Measurements from ENCODE around the gene ITGAE.

The ITGAE gene

GRCh38 chr17:3777366-3778120 lies 23.4 kb downstream of the ITGAE start:
- Histone ChIP-seq H3K36me3 (ENCODE audit: control insufficient read depth in 2 of 2, insufficient read depth in 2 of 2, low read length in 2 of 2) (no peaks in the 10 kb centered on the region), H3K9me3 (ENCODE audit: control insufficient read depth in 2 of 2, low read length in 2 of 2) (no peaks in the 10 kb centered on the region), H3K27me3 (ENCODE audit: control insufficient read depth in 2 of 2, insufficient read depth in 2 of 2, low read length in 2 of 2) (no peaks in the 10 kb centered on the region), H3K9ac (ENCODE audit: low read depth in 1 of 2, low read length in 2 of 2) (no peak overlapping the region), H3K4me1 (ENCODE audit: control insufficient read depth in 2 of 2, insufficient read depth in 2 of 2, low read length in 2 of 2) (no peaks in the 10 kb centered on the region), H3K4me3 (ENCODE audit: low read length in 2 of 2) (no peak overlapping the region), H3K27ac (ENCODE audit: low read depth in 2 of 2, low read length in 2 of 2) (no peak overlapping the region)

GRCh38 chr17:3773966-3774365 lies 27.0 kb downstream of the ITGAE start:
- Histone ChIP-seq H3K9me3 (ENCODE audit: control insufficient read depth in 2 of 2, low read length in 2 of 2) (no peaks in the 10 kb centered on the region), H3K9ac (ENCODE audit: low read depth in 1 of 2, low read length in 2 of 2) (no peak overlapping the region), H3K27me3 (ENCODE audit: control insufficient read depth in 2 of 2, insufficient read depth in 2 of 2, low read length in 2 of 2) (no peaks in the 10 kb centered on the region), H3K4me3 (ENCODE audit: low read length in 2 of 2) (no peak overlapping the region), H3K27ac (ENCODE audit: low read depth in 2 of 2, low read length in 2 of 2) (no peak overlapping the region), H3K4me1 (ENCODE audit: control insufficient read depth in 2 of 2, insufficient read depth in 2 of 2, low read length in 2 of 2) (no peaks in the 10 kb centered on the region), H3K36me3 (ENCODE audit: control insufficient read depth in 2 of 2, insufficient read depth in 2 of 2, low read length in 2 of 2) (no peaks in the 10 kb centered on the region)

- H3K4me1 ChIP-seq (ENCODE audit: control insufficient read depth in 2 of 2, insufficient read depth in 2 of 2, low read length in 2 of 2): no peaks in the 10 kb centered on the region
- H3K36me3 ChIP-seq (ENCODE audit: control insufficient read depth in 2 of 2, insufficient read depth in 2 of 2, low read length in 2 of 2): no peaks in the 10 kb centered on the region
- no peak overlapping the region for H3K27ac ChIP-seq (ENCODE audit: low read depth in 2 of 2, low read length in 2 of 2)
- no peaks in the 10 kb centered on the region for H3K9me3 ChIP-seq (ENCODE audit: control insufficient read depth in 2 of 2, low read length in 2 of 2)
- no peak overlapping the region for H3K9ac ChIP-seq (ENCODE audit: low read depth in 1 of 2, low read length in 2 of 2)
- no peak overlapping the region for H3K4me3 ChIP-seq (ENCODE audit: low read length in 2 of 2)
- no peaks in the 10 kb centered on the region for H3K27me3 ChIP-seq (ENCODE audit: control insufficient read depth in 2 of 2, insufficient read depth in 2 of 2, low read length in 2 of 2)
These were observed 27.5 kb downstream of the ITGAE start for GRCh38 chr17:3773511-3773910.

GRCh38 chr17:3772764-3773163 lies 28.2 kb downstream of the ITGAE start:
- Histone ChIP-seq H3K4me3 (ENCODE audit: low read length in 2 of 2) (no peak overlapping the region), H3K9ac (ENCODE audit: low read depth in 1 of 2, low read length in 2 of 2) (no peak overlapping the region), H3K9me3 (ENCODE audit: control insufficient read depth in 2 of 2, low read length in 2 of 2) (no peaks in the 10 kb centered on the region), H3K27me3 (ENCODE audit: control insufficient read depth in 2 of 2, insufficient read depth in 2 of 2, low read length in 2 of 2) (no peaks in the 10 kb centered on the region), H3K36me3 (ENCODE audit: control insufficient read depth in 2 of 2, insufficient read depth in 2 of 2, low read length in 2 of 2) (no peaks in the 10 kb centered on the region), H3K27ac (ENCODE audit: low read depth in 2 of 2, low read length in 2 of 2) (no peak overlapping the region), H3K4me1 (ENCODE audit: control insufficient read depth in 2 of 2, insufficient read depth in 2 of 2, low read length in 2 of 2) (no peaks in the 10 kb centered on the region)

- H3K4me1 ChIP-seq (ENCODE audit: control insufficient read depth in 2 of 2, insufficient read depth in 2 of 2, low read length in 2 of 2): no peaks in the 10 kb centered on the region
- no peaks in the 10 kb centered on the region for H3K27me3 ChIP-seq (ENCODE audit: control insufficient read depth in 2 of 2, insufficient read depth in 2 of 2, low read length in 2 of 2)
- H3K9ac ChIP-seq (ENCODE audit: low read depth in 1 of 2, low read length in 2 of 2): no peak overlapping the region
- no peak overlapping the region for H3K27ac ChIP-seq (ENCODE audit: low read depth in 2 of 2, low read length in 2 of 2)
- H3K4me3 ChIP-seq (ENCODE audit: low read length in 2 of 2): no peak overlapping the region
- H3K36me3 ChIP-seq (ENCODE audit: control insufficient read depth in 2 of 2, insufficient read depth in 2 of 2, low read length in 2 of 2): no peaks in the 10 kb centered on the region
- H3K9me3 ChIP-seq (ENCODE audit: control insufficient read depth in 2 of 2, low read length in 2 of 2): no peaks in the 10 kb centered on the region
These were observed 29.8 kb downstream of the ITGAE start for GRCh38 chr17:3771140-3771539.

- Histone ChIP-seq H3K27ac (ENCODE audit: low read depth in 2 of 2, low read length in 2 of 2) (no peak overlapping the region), H3K4me3 (ENCODE audit: low read length in 2 of 2) (no peak overlapping the region), H3K4me1 (ENCODE audit: control insufficient read depth in 2 of 2, insufficient read depth in 2 of 2, low read length in 2 of 2) (no peaks in the 10 kb centered on the region), H3K36me3 (ENCODE audit: control insufficient read depth in 2 of 2, insufficient read depth in 2 of 2, low read length in 2 of 2) (no peaks in the 10 kb centered on the region), H3K27me3 (ENCODE audit: control insufficient read depth in 2 of 2, insufficient read depth in 2 of 2, low read length in 2 of 2) (no peaks in the 10 kb centered on the region), H3K9me3 (ENCODE audit: control insufficient read depth in 2 of 2, low read length in 2 of 2) (no peaks in the 10 kb centered on the region), H3K9ac (ENCODE audit: low read depth in 1 of 2, low read length in 2 of 2) (no peak overlapping the region)
These were observed 30.5 kb downstream of the ITGAE start for GRCh38 chr17:3770466-3770865.

GRCh38 chr17:3768769-3769168 lies 32.2 kb downstream of the ITGAE start:
- no peaks in the 10 kb centered on the region for H3K9me3 ChIP-seq (ENCODE audit: control insufficient read depth in 2 of 2, low read length in 2 of 2)
- H3K4me3 ChIP-seq (ENCODE audit: low read length in 2 of 2): no peak overlapping the region
- H3K4me1 ChIP-seq (ENCODE audit: control insufficient read depth in 2 of 2, insufficient read depth in 2 of 2, low read length in 2 of 2): no peaks in the 10 kb centered on the region
- no peaks in the 10 kb centered on the region for H3K36me3 ChIP-seq (ENCODE audit: control insufficient read depth in 2 of 2, insufficient read depth in 2 of 2, low read length in 2 of 2)
- no peak overlapping the region for H3K9ac ChIP-seq (ENCODE audit: low read depth in 1 of 2, low read length in 2 of 2)
- no peaks in the 10 kb centered on the region for H3K27me3 ChIP-seq (ENCODE audit: control insufficient read depth in 2 of 2, insufficient read depth in 2 of 2, low read length in 2 of 2)
- no peak overlapping the region for H3K27ac ChIP-seq (ENCODE audit: low read depth in 2 of 2, low read length in 2 of 2)

- Histone ChIP-seq H3K4me3 (ENCODE audit: low read length in 2 of 2) (no peak overlapping the region), H3K27ac (ENCODE audit: low read depth in 2 of 2, low read length in 2 of 2) (no peak overlapping the region)
These were observed 32.6 kb downstream of the ITGAE start for GRCh38 chr17:3768341-3768740.

GRCh38 chr17:3766779-3767178 lies 34.2 kb downstream of the ITGAE start:
- H3K27ac ChIP-seq (ENCODE audit: low read depth in 2 of 2, low read length in 2 of 2): no peak overlapping the region
- H3K4me1 ChIP-seq (ENCODE audit: control insufficient read depth in 2 of 2, insufficient read depth in 2 of 2, low read length in 2 of 2): peaks cover 0 to 2% of the 10 kb centered on the region in 2 donors
- no peaks in the 10 kb centered on the region for H3K9me3 ChIP-seq (ENCODE audit: control insufficient read depth in 2 of 2, low read length in 2 of 2)
- no peak overlapping the region for H3K9ac ChIP-seq (ENCODE audit: low read depth in 1 of 2, low read length in 2 of 2)
- no peaks in the 10 kb centered on the region for H3K36me3 ChIP-seq (ENCODE audit: control insufficient read depth in 2 of 2, insufficient read depth in 2 of 2, low read length in 2 of 2)
- H3K4me3 ChIP-seq (ENCODE audit: low read length in 2 of 2): no peak overlapping the region
- H3K27me3 ChIP-seq (ENCODE audit: control insufficient read depth in 2 of 2, insufficient read depth in 2 of 2, low read length in 2 of 2): no peaks in the 10 kb centered on the region

More at GRCh38 chr17:3768341-3768740, 32.6 kb downstream of the ITGAE start:
- Histone ChIP-seq H3K27me3 (ENCODE audit: control insufficient read depth in 2 of 2, insufficient read depth in 2 of 2, low read length in 2 of 2) (no peaks in the 10 kb centered on the region), H3K9ac (ENCODE audit: low read depth in 1 of 2, low read length in 2 of 2) (no peak overlapping the region), H3K4me1 (ENCODE audit: control insufficient read depth in 2 of 2, insufficient read depth in 2 of 2, low read length in 2 of 2) (no peaks in the 10 kb centered on the region), H3K36me3 (ENCODE audit: control insufficient read depth in 2 of 2, insufficient read depth in 2 of 2, low read length in 2 of 2) (no peaks in the 10 kb centered on the region), H3K9me3 (ENCODE audit: control insufficient read depth in 2 of 2, low read length in 2 of 2) (no peaks in the 10 kb centered on the region)

GRCh38 chr17:3765981-3766380 lies 35.0 kb downstream of the ITGAE start:
- Histone ChIP-seq H3K36me3 (ENCODE audit: control insufficient read depth in 2 of 2, insufficient read depth in 2 of 2, low read length in 2 of 2) (no peaks in the 10 kb centered on the region), H3K9ac (ENCODE audit: low read depth in 1 of 2, low read length in 2 of 2) (no peak overlapping the region), H3K27ac (ENCODE audit: low read depth in 2 of 2, low read length in 2 of 2) (peak overlapping the region in 1 of 2 donors; percentile 48), H3K4me1 (ENCODE audit: control insufficient read depth in 2 of 2, insufficient read depth in 2 of 2, low read length in 2 of 2) (peaks cover 0 to 2% of the 10 kb centered on the region in 2 donors), H3K27me3 (ENCODE audit: control insufficient read depth in 2 of 2, insufficient read depth in 2 of 2, low read length in 2 of 2) (no peaks in the 10 kb centered on the region), H3K4me3 (ENCODE audit: low read length in 2 of 2) (no peak overlapping the region), H3K9me3 (ENCODE audit: control insufficient read depth in 2 of 2, low read length in 2 of 2) (no peaks in the 10 kb centered on the region)
